K562 (cell line): ENCODE data around the gene ZFP28. TPM values are rescaled to one million over a fixed set of nuclear protein-coding genes. Genes with fewer than 3 reads are reported as not detected.
A peak's percentile ranks its signal among the peaks of the same experiment; 100 is the strongest.

Experiments
- ATAC-seq: fragments of 200-7000 bp; cut with Tn5 transposase; 3 replicates; pipeline ENCODE4 v1.9.1; 2020; ENCODE audit warnings: moderate library complexity
- BruUV-seq: library from RNA; stranded (reverse); fragments of 400-500 nt; replicated peaks from 2 replicates; lab custom pipeline; 2021; lab: Mats Ljungman, UMichigan
- CTCF ChIA-PET: fragments of 300-600 bp; formaldehyde crosslinking; extraction: SDS; loops from one replicate; lab custom pipeline; 2021; ENCODE audit warnings: low intra/inter-chr PET ratio; lab: Yijun Ruan, JAX
- POLR2A ChIA-PET: fragments of 300-600, 350-650 bp; sonication (Branson Sonifier 250); formaldehyde crosslinking; extraction: SDS; loops from one replicate; lab custom pipeline; 2021; ENCODE audit warnings: antibody characterized with exemption, inconsistent platforms; lab: Yijun Ruan, JAX
- DNase-seq, 4 experiments: peaks; one replicate each; pipeline versions ENCODE4 v3.0.0 to v3.0.0-alpha.2; 2011 to 2018; ENCODE audit warnings: low spot score in 3 of 4, mixed read lengths in 3 of 4; ENCODE audit errors: extremely low read depth in 1 of 4
- FAIRE-seq: peaks from 2 replicates; lab custom pipeline; 2011; peaks lifted over from hg19 to GRCh38; lab: Jason Lieb, UNC
- H2AFZ ChIP-seq: 2 replicates; pipeline ENCODE4 v1.6.0; 2011; ENCODE audit warnings: low read depth, low read length, control low read depth, inconsistent platforms
- H3K27ac ChIP-seq: fragments of 200-600 bp; 3 replicates; pipeline ENCODE4 v1.8.0; 2011; ENCODE audit warnings: low read depth, mild to moderate bottlenecking, control low read depth, inconsistent platforms, low read length, moderate library complexity, mixed read lengths; ENCODE audit errors: extremely low read depth
- H3K27me3 ChIP-seq, 2 experiments: fragments of 300-600 bp in 1 of 2; 2 replicates in 1 of 2; 3 replicates in 1 of 2; pipeline versions ENCODE4 v1.6.0 to v1.8.0; 2011; ENCODE audit warnings: inconsistent platforms in 2 of 2, low read length in 2 of 2, mild to moderate bottlenecking in 1 of 2, mixed read lengths in 1 of 2, moderate library complexity in 1 of 2; ENCODE audit not compliant: control insufficient read depth in 2 of 2, insufficient read depth in 2 of 2
- H3K36me3 ChIP-seq: fragments of 300-600 bp; 3 replicates; pipeline ENCODE4 v1.8.0; 2011; ENCODE audit warnings: mild to moderate bottlenecking, low read length, inconsistent platforms; ENCODE audit not compliant: control insufficient read depth, insufficient read depth
- H3K4me1 ChIP-seq, 2 experiments: fragments of 200-600 bp in 1 of 2; replicated peaks in 1 of 2; 2 replicates in 1 of 2; 3 replicates in 1 of 2; pipeline versions ENCODE4 v1.5.1 to v1.8.0; 2011; ENCODE audit warnings: inconsistent platforms in 2 of 2, low read length in 2 of 2, mild to moderate bottlenecking in 1 of 2, mixed read lengths in 1 of 2, moderate library complexity in 1 of 2; ENCODE audit not compliant: control insufficient read depth in 2 of 2, insufficient read depth in 2 of 2
- H3K4me2 ChIP-seq: 2 replicates; pipeline ENCODE4 v1.6.1; 2011; ENCODE audit warnings: low read length, control low read depth, inconsistent platforms, mixed read lengths; ENCODE audit not compliant: insufficient read depth
- H3K4me3 ChIP-seq: fragments of 200-600 bp; sonication (generic), shearing (Covaris generic); 2 replicates; pipeline ENCODE4 v1.5.1; 2016; ENCODE audit warnings: control low read depth, inconsistent platforms
- H3K79me2 ChIP-seq: fragments of 200-600 bp; 3 replicates; pipeline ENCODE4 v1.8.0; 2011; ENCODE audit warnings: low read length, inconsistent platforms; ENCODE audit not compliant: control insufficient read depth, insufficient read depth
- H3K9ac ChIP-seq, 2 experiments: 2 replicates each; pipeline versions ENCODE4 v1.6.0 to v1.6.1; 2011; ENCODE audit warnings: low read depth in 2 of 2, low read length in 2 of 2, control low read depth in 1 of 2, inconsistent platforms in 1 of 2, mild to moderate bottlenecking in 1 of 2, mixed read lengths in 1 of 2; ENCODE audit not compliant: insufficient read depth in 1 of 2
- H3K9me1 ChIP-seq: one replicate; pipeline ENCODE4 v1.6.0; 2011; ENCODE audit warnings: inconsistent platforms, mild to moderate bottlenecking, low read length, moderate library complexity; ENCODE audit not compliant: control insufficient read depth, insufficient read depth
- H3K9me3 ChIP-seq: replicated peaks from 2 replicates; pipeline ENCODE4 v1.5.1; 2011; ENCODE audit warnings: low read depth, low read length, inconsistent platforms; ENCODE audit not compliant: control insufficient read depth, insufficient read depth
- H4K20me1 ChIP-seq: replicated peaks from 2 replicates; pipeline ENCODE4 v1.6.1; 2011; ENCODE audit warnings: low read length, inconsistent platforms, mixed read lengths; ENCODE audit not compliant: control insufficient read depth, insufficient read depth
- CEBPB ChIP-seq: fragments of 450-650 bp; IDR thresholded peaks from 2 replicates; pipeline ENCODE4 v1.6.1; 2016; ENCODE audit warnings: missing genetic modification characterization, missing compliant biosample characterization
- CEBPG ChIP-seq, 3 experiments: fragments of 200-800 bp in 1 of 3; sonication (Bioruptor generic) in 1 of 3; sonication (generic) in 1 of 3; formaldehyde crosslinking in 1 of 3; IDR thresholded peaks in 2 of 3; conservative IDR thresholded peaks in 1 of 3; 2 replicates each; pipeline versions ENCODE4 v1.6.1 to v1.8.0; 2016 to 2022; ENCODE audit warnings: missing compliant biosample characterization in 2 of 3, missing genetic modification characterization in 2 of 3, mild to moderate bottlenecking in 1 of 3, missing genetic modification reagents in 1 of 3
- CREB1 ChIP-seq, 2 experiments: sonication (generic) in 1 of 2; formaldehyde crosslinking in 1 of 2; IDR thresholded peaks; 2 replicates each; pipeline versions ENCODE4 v1.6.1 to v1.8.0; 2012 to 2022; ENCODE audit warnings: inconsistent platforms in 1 of 2, mild to moderate bottlenecking in 1 of 2, missing genetic modification reagents in 1 of 2, moderate library complexity in 1 of 2
- USF1 ChIP-seq: sonication (generic); formaldehyde crosslinking; IDR thresholded peaks from 2 replicates; pipeline ENCODE4 v1.9.0; 2022; ENCODE audit warnings: mild to moderate bottlenecking, missing genetic modification reagents
- WGBS: fragments of 100-300 bp; shearing (Covaris generic); methylation state at CpG from one replicate; pipeline ENCODE4 v1.1.6; 2016; ENCODE audit warnings: low coverage, mixed read lengths; ENCODE audit not compliant: insufficient coverage; ENCODE audit errors: missing lambda C conversion rate; 5-methylcytosine and 5-hydroxymethylcytosine counted together
- in situ Hi-C: fragments of 300-500 bp; cut with MboI; formaldehyde crosslinking; loops from 4 replicates; pipeline ENCODE4 v1.15.0; 2018; ENCODE audit warnings: inconsistent platforms, mixed read lengths
- intact Hi-C: fragments of 100-400 bp; cut with micrococcal nuclease; formaldehyde crosslinking; loops from 2 replicates; pipeline ENCODE4 v1.14.2; 2022
- polyA plus RNA-seq, 8 experiments: library from polyadenylated mRNA; depleted of rRNA in 4 of 8; stranded (reverse) in 5 of 8; unstranded in 3 of 8; fragments of >200 nt; fragmentation: Nextera tagmentation in 2 of 8; fragmentation: Illumina TruSeq in 1 of 8; extraction: Ambion mirVana in 2 of 8; extraction: Trizol in 1 of 8; gene quantifications; 2 replicates each; pipeline versions ENCODE4 v1.2.1 to v1.2.3, GENCODE V29; 2011 to 2014; ENCODE audit warnings: inconsistent platforms in 1 of 8, missing spikeins in 1 of 8
- total RNA-seq, 7 experiments: library from RNA; depleted of rRNA in 6 of 7; stranded (reverse); fragments of >200 nt in 6 of 7; fragmentation: Illumina TruSeq in 2 of 7; extraction: Trizol in 2 of 7; gene quantifications; 2 replicates each; pipeline versions ENCODE4 v1.2.1 to v1.2.3, GENCODE V29; 2011 to 2021; ENCODE audit warnings: low replicate concordance in 1 of 7

ZFP28 gene
- total and polyA plus RNA-seq, 9 of the 15 experiments (the other 6 are each of a cell fraction or from before 2014, with no cell fraction given), result 0.01 to 0.04 TPM; not detected in 7

DNA sequence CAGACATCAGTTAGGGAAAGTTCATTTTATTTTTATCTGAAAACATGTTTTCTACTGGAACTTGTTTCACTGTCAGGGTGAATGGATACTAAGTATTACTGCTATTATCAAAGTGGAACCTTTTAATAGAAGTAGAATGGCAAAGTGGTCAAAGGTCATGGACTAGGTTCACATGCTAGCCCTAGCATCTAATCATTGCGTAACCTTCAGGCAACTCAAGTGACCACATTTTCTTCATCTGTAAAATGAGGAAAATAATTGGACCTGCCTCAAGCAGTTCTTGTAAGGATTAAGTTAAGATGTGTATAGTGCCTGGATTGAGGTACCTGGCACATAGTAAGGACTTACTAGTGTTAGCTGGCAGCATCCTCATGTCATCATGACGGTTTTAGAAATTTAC, 5.0 kb downstream of the ZFP28 start:
- in situ Hi-C loops, result no loop called here
- Histone ChIP-seq H3K27me3 (no peaks in the 10 kb centered on the region), H3K4me3 (no peak overlapping the region), H2AFZ (no peak overlapping the region), H3K9me1 (no peaks in the 10 kb centered on the region), H3K9ac (no peak overlapping the region), H3K4me2 (no peak overlapping the region), H4K20me1 (no peaks in the 10 kb centered on the region), H3K4me1 (no peaks in the 10 kb centered on the region), H3K27ac (no peak overlapping the region), H3K79me2 (no peaks in the 10 kb centered on the region), H3K36me3 (no peaks in the 10 kb centered on the region), H3K9me3 (no peaks in the 10 kb centered on the region)
- WGBS, result 3% methylated on average over 2 of the region's 2 CpGs
- DNase-seq, result no peak
- POLR2A ChIA-PET, result no interaction called here
- no peak for ATAC-seq
- intact Hi-C loops, result loop anchor here (10.0 kb wide), 1 partner anchor 289 kb away; no protein-coding TSS in a partner anchor
- BruUV-seq, result no TSS peak
- FAIRE-seq, result no peak
- TF ChIP-seq CREB1 (IDR thresholded peaks at IDR 0.05) (no peak), CREB1 (CRISPR knock-in tag; IDR thresholded peaks at IDR 0.05) (no peak), CEBPB (tag) (0 out of 2 replicates have a peak, but pooled peaks have one; percentile 13), USF1 (CRISPR knock-in tag) (no peak), CEBPG (CRISPR knock-in tag; IDR thresholded peaks at IDR 0.05) (no peak), CEBPG (tag; conservative IDR thresholded peaks at IDR 0.05 in 1 of 2, IDR thresholded peaks at IDR 0.05 in 1 of 2) (peak in 1 of 2 experiments; percentile 59; a peak in 1 of 4 replicates)
- CTCF ChIA-PET, result no interaction called here
